Esophagus muscularis mucosa (tissue), 4 donors: ENCODE data around the gene KRTAP12-3. TPM values are rescaled to one million over a fixed set of nuclear protein-coding genes. Genes with fewer than 3 reads are reported as not detected.
"Not testable (repeated sequence)": the region's sequence is repeated elsewhere in the genome, so short reads cannot be mapped to it uniquely, and the experiment has no call there.

Experiments
- DNase-seq: peaks from one replicate; pipeline ENCODE4 v3.0.0-alpha.2; 2017; ENCODE audit errors: extremely low spot score
- H3K27ac ChIP-seq, 4 donors: fragments of 200-600 bp; sonication (generic); replicated peaks in 1 of 4; 1 replicate in 3 of 4; 2 replicates in 1 of 4; pipeline ENCODE4 v1.5.1; 2016 to 2019; ENCODE audit warnings: mild to moderate bottlenecking in 1 of 4
- H3K27me3 ChIP-seq, 4 donors: fragments of 200-600 bp; sonication (generic); one replicate each; pipeline versions ENCODE4 v1.5.1 to v1.6.0; 2016 to 2019
- H3K36me3 ChIP-seq, 4 donors: fragments of 200-600 bp; sonication (generic); one replicate each; pipeline ENCODE4 v1.5.1; 2016 to 2019
- H3K4me1 ChIP-seq, 4 donors: fragments of 200-600 bp; sonication (generic); one replicate each; pipeline ENCODE4 v1.5.1; 2016 to 2019
- H3K4me3 ChIP-seq, 4 donors: fragments of 200-600 bp; sonication (generic); 1 replicate in 2 of 4; 2 replicates in 2 of 4; pipeline ENCODE4 v1.5.1; 2016 to 2019; ENCODE audit warnings: mild to moderate bottlenecking in 4 of 4, moderate library complexity in 1 of 4
- H3K9me3 ChIP-seq, 4 donors: fragments of 200-600 bp; sonication (generic); 1 replicate in 3 of 4; 2 replicates in 1 of 4; pipeline ENCODE4 v1.5.1; 2016 to 2019
- EP300 ChIP-seq: sonication (generic); formaldehyde crosslinking; IDR thresholded peaks from one replicate; pipeline ENCODE4 v1.6.1; 2017; ENCODE audit warnings: antibody characterized with exemption
- POLR2A ChIP-seq: fragments of 450-650 bp; IDR thresholded peaks from one replicate; pipeline ENCODE4 v1.6.1; 2017; ENCODE audit warnings: antibody characterized with exemption, moderate library complexity, mild to moderate bottlenecking, low read depth
- POLR2AphosphoS5 ChIP-seq, 2 donors: sonication (generic); formaldehyde crosslinking; IDR thresholded peaks; one replicate each; pipeline ENCODE4 v1.6.1; 2017; ENCODE audit warnings: antibody characterized with exemption in 2 of 2
- WGBS: methylation state at CpG from one replicate; pipeline ENCODE4 v1.1.5; 2018; 5-methylcytosine and 5-hydroxymethylcytosine counted together
- intact Hi-C: fragments of 100-400 bp; cut with DNase I; formaldehyde crosslinking; loops from one replicate; pipeline ENCODE4 v1.15.1; 2023
- total RNA-seq, 4 donors: library from RNA; depleted of rRNA; stranded (reverse); fragments of >200 nt; gene quantifications; one replicate each; pipeline versions ENCODE4 v1.1.0 to v1.2.1, GENCODE V29; 2016
- TF ChIP-seq, protein P1 (sequence below), 3 experiments: fragments of 200-600 bp in 2 of 3; fragments of 450-650 bp in 1 of 3; sonication (generic) in 2 of 3; IDR thresholded peaks; one replicate each; pipeline ENCODE4 v1.5.1; 2017 to 2019; ENCODE audit warnings: antibody characterized with exemption in 3 of 3, mild to moderate bottlenecking in 2 of 3, moderate library complexity in 1 of 3

KRTAP12-3 gene
- total RNA-seq, 4 donors from 2014 or later = not detected

DNA sequence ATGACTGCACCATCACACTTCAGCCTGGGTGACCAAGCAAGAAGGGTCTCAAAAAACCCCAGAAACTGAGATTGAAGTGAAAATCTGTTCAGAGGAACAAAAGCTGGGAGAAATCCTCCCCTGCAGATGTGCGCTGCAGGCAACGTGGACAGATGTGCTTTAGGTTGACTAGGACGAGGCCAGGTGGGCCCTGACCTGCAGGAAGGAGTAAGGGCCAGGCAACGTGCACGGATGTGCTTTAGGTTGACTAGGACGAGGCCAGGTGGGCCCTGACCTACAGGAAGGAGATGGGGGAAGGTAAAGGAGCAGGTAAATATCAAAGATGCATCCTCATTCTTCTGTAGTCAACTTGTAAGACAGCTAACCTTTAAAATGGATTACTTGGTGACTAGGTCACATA is 26.8 kb downstream of the KRTAP12-3 start:
- Histone ChIP-seq H3K4me1 (no peaks in the 10 kb centered on the region), H3K27ac (no peak overlapping the region), H3K9me3 (no peaks in the 10 kb centered on the region), H3K36me3 (no peaks in the 10 kb centered on the region), H3K4me3 (no peak overlapping the region), H3K27me3 (peaks cover 0 to 46% (median 0%) of the 10 kb centered on the region in 4 donors)
- TF ChIP-seq POLR2A = no peak
- TF ChIP-seq POLR2AphosphoS5 (IDR thresholded peaks at IDR 0.05) = no peak
- no peak for TF ChIP-seq EP300
- TF ChIP-seq, protein P1, sequence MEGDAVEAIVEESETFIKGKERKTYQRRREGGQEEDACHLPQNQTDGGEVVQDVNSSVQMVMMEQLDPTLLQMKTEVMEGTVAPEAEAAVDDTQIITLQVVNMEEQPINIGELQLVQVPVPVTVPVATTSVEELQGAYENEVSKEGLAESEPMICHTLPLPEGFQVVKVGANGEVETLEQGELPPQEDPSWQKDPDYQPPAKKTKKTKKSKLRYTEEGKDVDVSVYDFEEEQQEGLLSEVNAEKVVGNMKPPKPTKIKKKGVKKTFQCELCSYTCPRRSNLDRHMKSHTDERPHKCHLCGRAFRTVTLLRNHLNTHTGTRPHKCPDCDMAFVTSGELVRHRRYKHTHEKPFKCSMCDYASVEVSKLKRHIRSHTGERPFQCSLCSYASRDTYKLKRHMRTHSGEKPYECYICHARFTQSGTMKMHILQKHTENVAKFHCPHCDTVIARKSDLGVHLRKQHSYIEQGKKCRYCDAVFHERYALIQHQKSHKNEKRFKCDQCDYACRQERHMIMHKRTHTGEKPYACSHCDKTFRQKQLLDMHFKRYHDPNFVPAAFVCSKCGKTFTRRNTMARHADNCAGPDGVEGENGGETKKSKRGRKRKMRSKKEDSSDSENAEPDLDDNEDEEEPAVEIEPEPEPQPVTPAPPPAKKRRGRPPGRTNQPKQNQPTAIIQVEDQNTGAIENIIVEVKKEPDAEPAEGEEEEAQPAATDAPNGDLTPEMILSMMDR (IDR thresholded peaks at IDR 0.05) = no peak
- 71% methylated on average over 6 of the region's 6 CpGs for WGBS
- DNase-seq = no peak
- intact Hi-C loops = no loop called here

DNA sequence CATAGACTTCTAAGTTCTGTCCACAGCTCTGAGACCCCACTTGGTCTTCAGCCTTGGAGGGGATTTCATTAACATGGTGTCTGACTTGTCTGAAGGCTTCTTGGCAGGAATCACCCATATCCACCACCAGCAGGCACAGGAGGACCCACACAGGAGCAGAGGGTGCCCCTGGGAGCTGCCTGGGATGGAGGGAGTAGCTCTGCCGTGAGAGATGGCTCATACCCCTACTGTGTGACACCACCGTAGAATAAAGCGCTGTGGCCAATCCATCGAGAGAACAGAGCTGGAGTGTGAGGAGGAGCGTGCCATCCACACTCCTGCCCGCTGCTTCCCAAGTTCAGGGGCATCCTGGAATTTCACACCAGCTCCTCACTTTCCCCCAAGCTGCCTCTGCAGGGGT is 27.3 kb downstream of the KRTAP12-3 start:
- DNase-seq = peak; percentile 81
- H3K4me1 ChIP-seq, H3K27ac ChIP-seq, H3K4me3 ChIP-seq, H3K9me3 ChIP-seq, intact Hi-C loops, H3K36me3 ChIP-seq: not testable (repeated sequence)
- H3K27me3 ChIP-seq = peaks cover 0 to 46% (median 0%) of the 10 kb centered on the region in 4 donors
- no CpG with 5 or more reads among the region's 6 CpGs for WGBS

DNA sequence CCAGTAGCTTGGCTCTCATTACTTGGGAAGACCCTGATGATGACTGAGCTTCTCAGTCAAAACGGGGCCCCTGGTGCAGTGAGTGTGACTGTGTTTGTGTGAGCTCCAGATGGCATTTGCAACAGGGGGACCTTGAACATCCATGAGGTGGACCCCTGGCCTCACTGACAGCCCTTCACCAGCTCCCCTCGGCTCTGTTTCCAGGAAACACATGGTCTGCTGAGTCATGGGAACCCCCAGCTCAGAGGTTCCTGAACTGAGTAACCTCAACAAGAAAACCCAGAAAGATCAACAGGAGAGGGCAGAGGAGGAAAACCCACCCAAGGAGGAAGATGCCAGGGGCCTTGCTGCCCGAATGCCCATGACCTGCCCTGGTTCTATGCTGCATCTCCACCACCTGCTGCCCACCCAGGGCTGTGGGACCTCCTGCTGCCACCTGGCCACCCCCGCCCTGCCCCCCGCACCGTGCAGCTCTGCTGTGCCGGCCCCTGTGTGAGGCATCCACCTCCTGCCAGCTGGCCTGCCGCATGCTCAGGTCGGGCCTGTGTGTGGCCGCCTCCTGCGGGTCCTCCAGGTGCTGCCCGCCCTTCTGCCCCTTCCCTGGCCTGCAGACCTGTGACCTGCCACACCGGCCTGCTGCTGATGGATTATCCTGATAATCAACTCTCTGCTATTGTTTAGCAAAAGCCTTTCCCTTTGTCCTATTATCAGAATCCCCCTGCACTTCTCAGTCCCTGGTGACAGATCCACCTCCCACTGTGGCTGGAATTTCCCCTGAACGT is 28.5 kb downstream of the KRTAP12-3 start:
- peak; percentile 89 for DNase-seq
- Histone ChIP-seq H3K4me3 (no peak overlapping the region), H3K27me3 (peaks cover 0 to 46% (median 0%) of the 10 kb centered on the region in 4 donors), H3K27ac (no peak overlapping the region), H3K9me3 (no peaks in the 10 kb centered on the region), H3K36me3 (no peaks in the 10 kb centered on the region), H3K4me1 (no peaks in the 10 kb centered on the region)
- TF ChIP-seq EP300 = no peak
- TF ChIP-seq POLR2AphosphoS5 (IDR thresholded peaks at IDR 0.05) = no peak
- TF ChIP-seq POLR2A = no peak
- TF ChIP-seq, protein P1 (IDR thresholded peaks at IDR 0.05) = no peak
- WGBS = 49% methylated on average over 13 of the region's 14 CpGs
- intact Hi-C loops = no loop called here

DNA sequence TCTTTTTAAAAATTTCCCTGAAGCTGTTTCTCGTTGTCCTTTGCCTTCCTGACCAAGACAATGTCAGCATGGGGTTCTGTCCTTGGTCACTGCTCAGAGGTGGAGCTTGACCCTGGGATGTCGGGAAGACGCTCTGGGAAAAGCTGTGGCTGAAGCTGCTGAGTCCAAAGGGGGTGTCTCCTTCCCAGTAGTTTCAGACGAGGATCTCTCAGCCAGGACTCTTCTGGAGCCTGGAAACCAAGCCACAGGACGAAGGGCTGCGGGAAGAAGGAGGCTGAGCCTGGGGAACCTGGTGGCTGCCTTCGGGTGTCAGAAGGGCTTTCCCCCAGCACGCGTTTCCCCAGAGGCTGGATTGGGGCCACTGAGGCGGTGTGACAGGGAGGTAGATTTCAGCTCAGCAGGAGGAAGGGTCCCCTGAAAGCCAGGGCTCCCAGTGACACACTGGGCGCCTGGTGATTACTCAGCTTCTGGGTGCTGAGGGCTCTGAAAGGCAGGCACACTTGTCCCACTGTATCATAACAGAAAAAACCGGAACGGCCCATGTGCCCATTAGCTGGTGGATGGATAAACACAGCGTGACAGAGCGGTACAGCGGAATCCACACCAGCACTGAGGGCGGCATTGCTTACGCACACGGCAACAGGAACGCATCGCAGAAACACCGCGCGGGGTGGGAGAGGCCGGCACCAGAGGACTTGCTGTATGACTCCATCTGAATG is 29.3 kb downstream of the KRTAP12-3 start:
- Histone ChIP-seq H3K4me3 (no peak overlapping the region), H3K36me3 (no peaks in the 10 kb centered on the region), H3K27me3 (peaks cover 0 to 39% (median 0%) of the 10 kb centered on the region in 4 donors), H3K4me1 (no peaks in the 10 kb centered on the region), H3K9me3 (peaks cover 0 to 4% (median 0%) of the 10 kb centered on the region in 4 donors), H3K27ac (no peak overlapping the region)
- intact Hi-C loops = no loop called here
- WGBS = 75% methylated on average over 23 of the region's 25 CpGs
- TF ChIP-seq, protein P1 (IDR thresholded peaks at IDR 0.05) = no peak
- TF ChIP-seq EP300 (no peak), POLR2A (no peak), POLR2AphosphoS5 (IDR thresholded peaks at IDR 0.05) (no peak)
- DNase-seq = peak; percentile 70

DNA sequence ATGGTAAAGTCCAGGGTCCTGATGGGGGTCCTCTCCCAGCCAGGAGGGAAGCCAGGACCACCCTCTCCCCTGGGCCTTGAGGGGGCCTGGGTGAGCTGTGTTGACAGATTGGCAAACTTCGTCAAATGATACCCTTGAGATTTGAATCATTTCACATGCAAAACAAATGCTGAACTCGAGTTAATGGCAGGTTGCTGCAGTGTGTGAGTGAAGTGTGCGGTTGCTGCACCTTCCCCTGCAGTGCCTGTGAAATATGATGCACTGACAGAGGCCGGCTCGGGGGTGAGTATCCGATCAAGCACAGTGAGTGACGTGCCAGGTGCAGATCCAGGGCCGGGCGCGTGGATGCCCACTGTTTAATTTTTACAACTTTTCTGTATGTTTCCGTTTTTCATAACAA is 29.9 kb downstream of the KRTAP12-3 start:
- no peaks in the 10 kb centered on the region for H3K36me3 ChIP-seq
- peaks cover 0 to 39% (median 0%) of the 10 kb centered on the region in 4 donors for H3K27me3 ChIP-seq
- WGBS = 42% methylated on average over 11 of the region's 11 CpGs
- H3K4me3 ChIP-seq = no peak overlapping the region
- intact Hi-C loops = no loop called here
- H3K27ac ChIP-seq = no peak overlapping the region
- DNase-seq = peak; percentile 77
- no peaks in the 10 kb centered on the region for H3K4me1 ChIP-seq
- peaks cover 0 to 10% (median 3%) of the 10 kb centered on the region in 4 donors for H3K9me3 ChIP-seq
- TF ChIP-seq, protein P1 (IDR thresholded peaks at IDR 0.05) = no peak
- no peak for TF ChIP-seq POLR2A
- no peak for TF ChIP-seq POLR2AphosphoS5 (IDR thresholded peaks at IDR 0.05)

DNA sequence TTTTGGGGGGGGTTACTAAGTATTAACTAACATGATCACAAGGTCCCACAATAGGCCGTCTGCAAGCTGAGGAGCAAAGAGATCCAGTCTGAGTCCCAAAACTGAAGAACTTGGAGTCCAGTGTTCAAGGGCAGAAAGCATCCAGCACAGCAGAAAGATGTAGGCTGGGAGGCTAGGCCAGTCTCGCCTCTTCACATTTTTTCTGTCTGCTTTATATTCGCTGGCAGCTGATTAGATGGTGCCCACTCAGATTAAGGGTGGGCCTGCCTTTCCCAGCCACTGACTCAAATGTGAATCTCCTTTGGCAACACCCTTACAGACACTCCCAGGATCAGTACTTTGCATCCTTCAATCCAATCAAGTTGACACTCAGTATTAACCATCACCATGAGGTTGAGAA is 32.0 kb downstream of the KRTAP12-3 start:
- H3K9me3 ChIP-seq = peaks cover 0 to 26% (median 14%) of the 10 kb centered on the region in 4 donors
- intact Hi-C loops, H3K4me3 ChIP-seq, H3K4me1 ChIP-seq, H3K27ac ChIP-seq, H3K36me3 ChIP-seq: not testable (repeated sequence)
- whole genome bisulfite sequencing = 80% methylated on average over 3 of the region's 3 CpGs
- DNase-seq = peak; percentile 47
- H3K27me3 ChIP-seq = peaks cover 0 to 41% (median 0%) of the 10 kb centered on the region in 4 donors
